Measurements from ENCODE around the gene EPYC. TPM values are rescaled to one million over a fixed set of nuclear protein-coding genes. Genes with fewer than 3 reads are reported as not detected.

Gene EPYC
- total and polyA plus RNA-seq, 2 of the 4 experiments (the other 2 are of a cell fraction): not detected

DNA sequence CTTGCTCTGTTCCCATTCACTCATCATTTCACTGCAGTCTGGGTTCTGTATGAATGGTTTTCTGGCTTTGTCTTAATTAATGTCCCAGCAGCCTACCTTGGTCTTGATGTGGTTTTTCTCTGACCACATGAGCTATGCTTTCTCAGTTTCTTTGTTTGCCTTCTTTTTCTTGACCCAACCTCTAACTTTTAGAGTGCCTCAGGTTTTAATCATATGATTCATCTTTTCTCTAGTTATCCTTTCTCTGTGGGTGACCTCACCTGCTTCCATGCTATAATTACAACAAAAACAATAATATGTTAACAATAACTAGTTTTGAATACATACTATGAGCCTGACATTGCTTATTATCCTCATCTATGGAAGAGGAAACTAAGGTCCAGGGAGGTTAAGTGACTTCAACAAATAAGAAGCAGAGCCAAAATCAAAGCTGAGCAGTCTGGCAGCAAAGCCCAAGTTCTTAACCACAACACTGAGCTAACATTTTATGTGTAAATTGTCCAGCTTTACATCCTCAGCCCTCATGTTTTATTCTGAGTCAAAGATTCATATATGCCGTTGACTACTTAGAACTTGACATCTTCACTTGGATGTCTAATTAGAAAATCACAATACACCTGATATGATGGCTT is 4.7 kb upstream of the EPYC start:
- Histone ChIP-seq H2BK120ac (ENCODE audit: low read depth, low read length) (no peak overlapping the region), H4K5ac (ENCODE audit: low read depth, low read length) (no peak overlapping the region), H3K56ac (ENCODE audit: extremely low read depth, insufficient read depth, low read length) (no peak overlapping the region), H3K4me1 (ENCODE audit: control insufficient read depth, insufficient read depth, low read length) (no peaks in the 10 kb centered on the region), H3K4ac (ENCODE audit: low read depth, low read length) (no peak overlapping the region), H3K36me3 (ENCODE audit: control insufficient read depth, insufficient read depth, low read length) (no peaks in the 10 kb centered on the region), H3K23ac (ENCODE audit: low read depth, low read length) (no peak overlapping the region), H3K18ac (ENCODE audit: low read depth, low read length) (no peak overlapping the region), H2AFZ (replicated peaks; ENCODE audit: low read length, poor library complexity) (no peak overlapping the region), H4K8ac (ENCODE audit: low read depth in 2 of 2, low read length in 2 of 2) (no peak overlapping the region), H3K27ac (ENCODE audit: insufficient read depth, low read length) (no peak overlapping the region), H2AK5ac (ENCODE audit: low read depth, low read length) (no peak overlapping the region), H4K91ac (ENCODE audit: insufficient read depth, low read depth, low read length) (no peak overlapping the region), H2AK9ac (replicated peaks; ENCODE audit: low read depth, low read length, poor library complexity) (no peak overlapping the region), H3K79me1 (ENCODE audit: low read depth in 1 of 2, low read length in 2 of 2) (no peaks in the 10 kb centered on the region), H3K4me2 (ENCODE audit: low read depth, low read length) (no peak overlapping the region), H2BK5ac (ENCODE audit: low read depth, low read length, poor library complexity, severe bottlenecking) (no peak overlapping the region), H3K9me3 (ENCODE audit: control insufficient read depth, insufficient read depth, low read length) (no peaks in the 10 kb centered on the region), H2BK15ac (ENCODE audit: low read depth, low read length) (no peak overlapping the region), H3K4me3 (ENCODE audit: insufficient read depth, low read depth, low read length) (no peak overlapping the region), H3K9ac (ENCODE audit: low read depth, low read length) (no peak overlapping the region), H4K20me1 (ENCODE audit: insufficient read depth, low read length) (no peaks in the 10 kb centered on the region), H3K9me1 (ENCODE audit: insufficient read depth, low read length) (no peaks in the 10 kb centered on the region), H2BK20ac (ENCODE audit: low read depth, low read length) (no peak overlapping the region), H3K27me3 (ENCODE audit: control insufficient read depth, insufficient read depth, low read length) (no peaks in the 10 kb centered on the region), H3K14ac (replicated peaks; ENCODE audit: low read depth, low read length) (no peak overlapping the region)
- no peak for ATAC-seq (ENCODE audit: low read depth)
- intact Hi-C loops (cut with micrococcal nuclease): loop anchor here (5.0 kb wide), 1 partner anchor 48 kb away; the partner anchor contains the start of gene KERA
- no TSS peak for BruUV-seq (replicated peaks)
- WGBS, 2 experiments (ENCODE audit: extremely low coverage in 2 of 2, insufficient read length in 1 of 2): 40% methylated on average over 1 of the region's 1 CpG; no CpG with 5 or more reads in 1 of the 2 experiments
- POLR2A ChIA-PET (ENCODE audit: unreplicated experiment): no interaction called here
- in situ Hi-C loops (cut with MboI; ENCODE audit: low sequenced_read_pairs): no loop called here
- TF ChIP-seq, protein P1, sequence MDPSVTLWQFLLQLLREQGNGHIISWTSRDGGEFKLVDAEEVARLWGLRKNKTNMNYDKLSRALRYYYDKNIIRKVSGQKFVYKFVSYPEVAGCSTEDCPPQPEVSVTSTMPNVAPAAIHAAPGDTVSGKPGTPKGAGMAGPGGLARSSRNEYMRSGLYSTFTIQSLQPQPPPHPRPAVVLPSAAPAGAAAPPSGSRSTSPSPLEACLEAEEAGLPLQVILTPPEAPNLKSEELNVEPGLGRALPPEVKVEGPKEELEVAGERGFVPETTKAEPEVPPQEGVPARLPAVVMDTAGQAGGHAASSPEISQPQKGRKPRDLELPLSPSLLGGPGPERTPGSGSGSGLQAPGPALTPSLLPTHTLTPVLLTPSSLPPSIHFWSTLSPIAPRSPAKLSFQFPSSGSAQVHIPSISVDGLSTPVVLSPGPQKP (IDR thresholded peaks at IDR 0.05; ENCODE audit: borderline replicate concordance, low read depth, low read length): no peak
- TF ChIP-seq CHD1 (IDR thresholded peaks at IDR 0.05; ENCODE audit: low read depth, low read length) (no peak), RAD21 (IDR thresholded peaks at IDR 0.05; ENCODE audit: low read length) (no peak), BHLHE40 (IDR thresholded peaks at IDR 0.05; ENCODE audit: low read depth, low read length) (no peak), RCOR1 (IDR thresholded peaks at IDR 0.05; ENCODE audit: insufficient replicate concordance, low read length) (no peak), FOS (IDR thresholded peaks at IDR 0.05; ENCODE audit: low read depth, low read length) (no peak), MXI1 (IDR thresholded peaks at IDR 0.05; ENCODE audit: borderline replicate concordance, low read depth, low read length) (no peak), MAZ (IDR thresholded peaks at IDR 0.05; ENCODE audit: borderline replicate concordance, low read depth, low read length) (no peak), CEBPB (IDR thresholded peaks at IDR 0.05; ENCODE audit: low read depth, low read length) (no peak), MAFK (IDR thresholded peaks at IDR 0.05; ENCODE audit: low read depth, low read length) (no peak)
- TF ChIP-seq, protein P2, sequence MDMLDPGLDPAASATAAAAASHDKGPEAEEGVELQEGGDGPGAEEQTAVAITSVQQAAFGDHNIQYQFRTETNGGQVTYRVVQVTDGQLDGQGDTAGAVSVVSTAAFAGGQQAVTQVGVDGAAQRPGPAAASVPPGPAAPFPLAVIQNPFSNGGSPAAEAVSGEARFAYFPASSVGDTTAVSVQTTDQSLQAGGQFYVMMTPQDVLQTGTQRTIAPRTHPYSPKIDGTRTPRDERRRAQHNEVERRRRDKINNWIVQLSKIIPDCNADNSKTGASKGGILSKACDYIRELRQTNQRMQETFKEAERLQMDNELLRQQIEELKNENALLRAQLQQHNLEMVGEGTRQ (IDR thresholded peaks at IDR 0.05; ENCODE audit: low read depth, low read length): no peak
- TF ChIP-seq, protein P3, sequence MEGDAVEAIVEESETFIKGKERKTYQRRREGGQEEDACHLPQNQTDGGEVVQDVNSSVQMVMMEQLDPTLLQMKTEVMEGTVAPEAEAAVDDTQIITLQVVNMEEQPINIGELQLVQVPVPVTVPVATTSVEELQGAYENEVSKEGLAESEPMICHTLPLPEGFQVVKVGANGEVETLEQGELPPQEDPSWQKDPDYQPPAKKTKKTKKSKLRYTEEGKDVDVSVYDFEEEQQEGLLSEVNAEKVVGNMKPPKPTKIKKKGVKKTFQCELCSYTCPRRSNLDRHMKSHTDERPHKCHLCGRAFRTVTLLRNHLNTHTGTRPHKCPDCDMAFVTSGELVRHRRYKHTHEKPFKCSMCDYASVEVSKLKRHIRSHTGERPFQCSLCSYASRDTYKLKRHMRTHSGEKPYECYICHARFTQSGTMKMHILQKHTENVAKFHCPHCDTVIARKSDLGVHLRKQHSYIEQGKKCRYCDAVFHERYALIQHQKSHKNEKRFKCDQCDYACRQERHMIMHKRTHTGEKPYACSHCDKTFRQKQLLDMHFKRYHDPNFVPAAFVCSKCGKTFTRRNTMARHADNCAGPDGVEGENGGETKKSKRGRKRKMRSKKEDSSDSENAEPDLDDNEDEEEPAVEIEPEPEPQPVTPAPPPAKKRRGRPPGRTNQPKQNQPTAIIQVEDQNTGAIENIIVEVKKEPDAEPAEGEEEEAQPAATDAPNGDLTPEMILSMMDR (conservative IDR thresholded peaks at IDR 0.05; ENCODE audit: low read depth, low read length): no peak
- CTCF ChIA-PET: interaction anchor here (1.0 kb wide), 1 partner anchor 9 kb away, joined by 4 read pairs; no protein-coding TSS in a partner anchor
- peak; percentile 41 for DNase-seq
- dilution Hi-C loops (cut with HindIII; ENCODE audit: low sequenced_read_pairs, unreplicated experiment): no loop called here

Data from IMR-90 (cell line).